ENCODE data around the gene APLF.
"Not testable (repeated sequence)": the region's sequence is repeated elsewhere in the genome, so short reads cannot be mapped to it uniquely, and the experiment has no call there.

APLF gene

DNA sequence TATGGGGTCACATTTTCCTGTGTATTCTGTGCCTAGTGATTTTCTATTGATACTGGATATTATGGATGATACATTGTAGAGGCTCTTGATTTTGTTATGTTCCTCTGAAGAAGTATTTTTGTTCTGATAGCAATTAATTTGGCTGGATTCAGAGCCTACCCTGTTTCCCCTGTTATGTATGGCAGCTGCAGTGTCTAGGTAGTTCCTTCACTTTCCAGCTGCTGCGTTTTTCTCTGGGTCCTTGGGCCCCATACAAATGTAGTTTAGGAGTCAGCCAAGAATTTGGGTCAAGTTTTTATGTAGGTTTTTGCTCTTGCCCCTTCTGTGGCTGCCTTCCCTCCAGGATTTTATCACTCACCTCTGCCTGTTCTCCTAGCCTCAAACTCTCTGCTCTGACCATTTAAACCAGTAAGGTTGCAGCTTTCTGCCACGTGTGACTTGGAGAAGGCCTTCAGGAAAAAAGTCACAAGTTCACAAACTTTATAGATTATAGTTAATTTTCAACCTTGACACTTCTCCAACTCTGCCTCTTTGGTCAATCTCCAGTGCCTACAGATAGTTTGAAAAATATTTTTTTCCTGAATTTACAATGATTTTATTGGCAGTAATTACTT, 47.0 kb downstream of the APLF start:
- H3K79me2 ChIP-seq (ENCODE audit: insufficient read depth, low read depth), result no peaks in the 10 kb centered on the region
- no peak overlapping the region for H3K4me2 ChIP-seq
- TF ChIP-seq, protein P1, sequence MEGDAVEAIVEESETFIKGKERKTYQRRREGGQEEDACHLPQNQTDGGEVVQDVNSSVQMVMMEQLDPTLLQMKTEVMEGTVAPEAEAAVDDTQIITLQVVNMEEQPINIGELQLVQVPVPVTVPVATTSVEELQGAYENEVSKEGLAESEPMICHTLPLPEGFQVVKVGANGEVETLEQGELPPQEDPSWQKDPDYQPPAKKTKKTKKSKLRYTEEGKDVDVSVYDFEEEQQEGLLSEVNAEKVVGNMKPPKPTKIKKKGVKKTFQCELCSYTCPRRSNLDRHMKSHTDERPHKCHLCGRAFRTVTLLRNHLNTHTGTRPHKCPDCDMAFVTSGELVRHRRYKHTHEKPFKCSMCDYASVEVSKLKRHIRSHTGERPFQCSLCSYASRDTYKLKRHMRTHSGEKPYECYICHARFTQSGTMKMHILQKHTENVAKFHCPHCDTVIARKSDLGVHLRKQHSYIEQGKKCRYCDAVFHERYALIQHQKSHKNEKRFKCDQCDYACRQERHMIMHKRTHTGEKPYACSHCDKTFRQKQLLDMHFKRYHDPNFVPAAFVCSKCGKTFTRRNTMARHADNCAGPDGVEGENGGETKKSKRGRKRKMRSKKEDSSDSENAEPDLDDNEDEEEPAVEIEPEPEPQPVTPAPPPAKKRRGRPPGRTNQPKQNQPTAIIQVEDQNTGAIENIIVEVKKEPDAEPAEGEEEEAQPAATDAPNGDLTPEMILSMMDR (conservative IDR thresholded peaks at IDR 0.05; ENCODE audit: low read depth, low read length), result no peak
- H3K4me3 ChIP-seq (IDR thresholded peaks at IDR 0.05; ENCODE audit: insufficient read depth, low read depth, low read length), result no peak overlapping the region
- H3K27me3 ChIP-seq (ENCODE audit: insufficient read depth, low read depth), result no peaks in the 10 kb centered on the region
- H3K36me3 ChIP-seq (ENCODE audit: insufficient read depth), result no peaks in the 10 kb centered on the region
- H3K9ac ChIP-seq, result no peak overlapping the region
- H3K27ac ChIP-seq, result no peak overlapping the region
- H2AFZ ChIP-seq (ENCODE audit: low read depth), result no peak overlapping the region
- peaks cover 5% of the 10 kb centered on the region for H3K4me1 ChIP-seq (ENCODE audit: low read depth, poor library complexity, severe bottlenecking)
- H4K20me1 ChIP-seq (ENCODE audit: insufficient read depth), result no peaks in the 10 kb centered on the region; the same call in 1 of the 2 replicates

DNA sequence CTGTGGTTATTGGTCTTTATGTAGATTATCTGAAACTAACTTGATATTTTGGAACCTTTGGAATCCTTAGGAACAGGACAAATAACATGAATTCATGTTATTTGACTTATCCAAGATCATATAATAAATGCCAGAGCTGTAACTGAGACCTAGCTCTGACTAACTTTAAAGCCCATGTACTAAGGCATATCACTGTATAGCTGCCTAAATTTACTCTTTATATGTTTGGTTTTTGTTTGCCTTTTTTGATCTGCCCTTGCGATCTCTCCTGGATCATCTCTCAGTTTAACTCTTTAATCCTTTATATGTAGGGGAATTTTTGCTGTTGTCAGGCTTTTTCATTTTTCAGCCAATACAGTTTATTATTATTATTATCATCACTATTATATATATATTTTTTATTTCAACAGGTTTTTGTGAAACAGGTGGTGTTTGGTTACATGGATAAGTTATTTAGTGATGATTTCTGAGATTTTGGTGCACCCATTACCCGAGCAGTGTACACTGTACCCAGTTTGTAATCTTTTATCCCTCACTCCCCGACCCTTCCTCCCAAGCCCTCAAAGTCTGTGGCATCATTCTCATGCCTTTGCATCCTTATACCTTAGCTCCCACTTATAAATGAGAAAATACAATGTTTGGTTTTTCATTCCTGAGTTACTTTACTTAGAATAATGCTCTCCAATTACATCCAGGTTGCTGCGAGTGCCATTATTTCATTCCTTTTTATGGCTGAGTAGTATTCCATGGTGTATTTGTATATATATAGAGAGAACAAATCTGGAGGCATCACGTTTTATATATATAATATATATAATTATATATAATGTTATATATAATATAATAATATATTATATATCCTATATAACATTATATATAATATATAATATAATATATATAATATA, 48.9 kb downstream of the APLF start:
- Histone ChIP-seq H2AFZ (ENCODE audit: low read depth) (no peak overlapping the region), H3K9ac (no peak overlapping the region), H3K4me1 (ENCODE audit: low read depth, poor library complexity, severe bottlenecking) (peaks cover 5% of the 10 kb centered on the region), H3K79me2 (ENCODE audit: insufficient read depth, low read depth) (no peaks in the 10 kb centered on the region), H3K4me2 (no peak overlapping the region), H3K27me3 (ENCODE audit: insufficient read depth, low read depth) (no peaks in the 10 kb centered on the region), H3K36me3 (ENCODE audit: insufficient read depth) (no peaks in the 10 kb centered on the region), H3K4me3 (IDR thresholded peaks at IDR 0.05; ENCODE audit: insufficient read depth, low read depth, low read length) (no peak overlapping the region), H4K20me1 (ENCODE audit: insufficient read depth) (no peaks in the 10 kb centered on the region; the same call in 1 of the 2 replicates), H3K27ac (no peak overlapping the region)
- TF ChIP-seq, protein P1 (conservative IDR thresholded peaks at IDR 0.05; ENCODE audit: low read depth, low read length), result no peak

DNA sequence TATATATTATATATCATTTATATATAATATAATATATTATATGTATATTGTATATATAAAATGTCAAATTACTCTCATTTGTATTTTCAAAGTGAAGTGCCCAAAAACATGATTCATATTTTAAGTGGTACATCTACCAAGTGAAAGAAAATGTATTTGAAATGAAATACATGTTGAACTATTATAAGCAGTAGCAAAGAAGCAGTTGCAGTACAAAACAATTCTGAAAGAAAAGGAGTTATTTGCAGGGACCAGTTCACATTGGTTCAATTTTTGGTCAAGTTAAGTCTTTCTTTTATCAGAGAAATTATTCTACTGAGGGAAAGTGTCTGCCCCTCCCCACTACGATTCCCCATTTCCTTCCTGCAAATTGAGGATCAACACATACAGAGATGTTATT, 51.9 kb downstream of the APLF start:
- no peak overlapping the region for H3K9ac ChIP-seq
- no peak overlapping the region for H3K27ac ChIP-seq
- no peaks in the 10 kb centered on the region for H3K4me1 ChIP-seq (ENCODE audit: low read depth, poor library complexity, severe bottlenecking)
- H4K20me1 ChIP-seq (ENCODE audit: insufficient read depth), result no peaks in the 10 kb centered on the region; the same call in 1 of the 2 replicates
- no peaks in the 10 kb centered on the region for H3K79me2 ChIP-seq (ENCODE audit: insufficient read depth, low read depth)
- no peaks in the 10 kb centered on the region for H3K36me3 ChIP-seq (ENCODE audit: insufficient read depth)
- H3K4me3 ChIP-seq (IDR thresholded peaks at IDR 0.05; ENCODE audit: insufficient read depth, low read depth, low read length), result no peak overlapping the region
- no peak overlapping the region for H2AFZ ChIP-seq (ENCODE audit: low read depth)
- H3K4me2 ChIP-seq, result no peak overlapping the region
- H3K27me3 ChIP-seq (ENCODE audit: insufficient read depth, low read depth), result no peaks in the 10 kb centered on the region
- TF ChIP-seq, protein P1 (conservative IDR thresholded peaks at IDR 0.05; ENCODE audit: low read depth, low read length), result no peak

DNA sequence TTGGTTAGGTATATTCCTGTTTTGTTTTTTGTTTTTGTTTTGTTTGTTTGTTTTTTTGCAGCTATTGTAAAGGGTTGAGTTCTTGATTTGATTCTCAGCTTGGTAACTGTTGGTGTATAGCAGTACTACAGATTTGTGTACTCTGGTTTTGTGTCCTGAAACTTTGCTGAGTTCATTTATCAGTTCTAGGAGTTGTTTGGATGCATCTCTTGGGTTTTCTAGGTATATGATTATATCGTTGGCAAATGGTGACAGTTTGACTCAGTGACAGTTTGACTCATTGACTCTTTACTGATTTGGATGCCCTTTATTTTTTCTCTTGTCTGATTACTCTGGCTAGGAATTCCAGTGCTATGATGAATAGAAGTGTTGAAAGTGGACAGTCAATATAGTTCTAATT, 53.7 kb downstream of the APLF start:
- H3K27ac ChIP-seq, result no peak overlapping the region
- no peaks in the 10 kb centered on the region for H3K36me3 ChIP-seq (ENCODE audit: insufficient read depth)
- no peaks in the 10 kb centered on the region for H3K79me2 ChIP-seq (ENCODE audit: insufficient read depth, low read depth)
- TF ChIP-seq, protein P1 (conservative IDR thresholded peaks at IDR 0.05; ENCODE audit: low read depth, low read length), result no peak
- H3K4me2 ChIP-seq, result no peak overlapping the region
- H4K20me1 ChIP-seq (ENCODE audit: insufficient read depth), result no peaks in the 10 kb centered on the region; the same call in 1 of the 2 replicates
- H3K4me3 ChIP-seq (IDR thresholded peaks at IDR 0.05; ENCODE audit: insufficient read depth, low read depth, low read length), result no peak overlapping the region
- no peaks in the 10 kb centered on the region for H3K4me1 ChIP-seq (ENCODE audit: low read depth, poor library complexity, severe bottlenecking)
- no peak overlapping the region for H3K9ac ChIP-seq
- no peaks in the 10 kb centered on the region for H3K27me3 ChIP-seq (ENCODE audit: insufficient read depth, low read depth)
- H2AFZ ChIP-seq (ENCODE audit: low read depth), result no peak overlapping the region

- not testable (repeated sequence) for H3K36me3 ChIP-seq (ENCODE audit: insufficient read depth); H3K79me2 ChIP-seq (ENCODE audit: insufficient read depth, low read depth); H2AFZ ChIP-seq (ENCODE audit: low read depth); H3K27me3 ChIP-seq (ENCODE audit: insufficient read depth, low read depth); H3K4me1 ChIP-seq (ENCODE audit: low read depth, poor library complexity, severe bottlenecking); H3K9ac ChIP-seq; H3K27ac ChIP-seq; H3K4me3 ChIP-seq (IDR thresholded peaks at IDR 0.05; ENCODE audit: insufficient read depth, low read depth, low read length); H3K4me2 ChIP-seq; H4K20me1 ChIP-seq (ENCODE audit: insufficient read depth)
These were observed 59.6 kb downstream of the APLF start for GRCh38 chr2:68526943-68527342.

DNA sequence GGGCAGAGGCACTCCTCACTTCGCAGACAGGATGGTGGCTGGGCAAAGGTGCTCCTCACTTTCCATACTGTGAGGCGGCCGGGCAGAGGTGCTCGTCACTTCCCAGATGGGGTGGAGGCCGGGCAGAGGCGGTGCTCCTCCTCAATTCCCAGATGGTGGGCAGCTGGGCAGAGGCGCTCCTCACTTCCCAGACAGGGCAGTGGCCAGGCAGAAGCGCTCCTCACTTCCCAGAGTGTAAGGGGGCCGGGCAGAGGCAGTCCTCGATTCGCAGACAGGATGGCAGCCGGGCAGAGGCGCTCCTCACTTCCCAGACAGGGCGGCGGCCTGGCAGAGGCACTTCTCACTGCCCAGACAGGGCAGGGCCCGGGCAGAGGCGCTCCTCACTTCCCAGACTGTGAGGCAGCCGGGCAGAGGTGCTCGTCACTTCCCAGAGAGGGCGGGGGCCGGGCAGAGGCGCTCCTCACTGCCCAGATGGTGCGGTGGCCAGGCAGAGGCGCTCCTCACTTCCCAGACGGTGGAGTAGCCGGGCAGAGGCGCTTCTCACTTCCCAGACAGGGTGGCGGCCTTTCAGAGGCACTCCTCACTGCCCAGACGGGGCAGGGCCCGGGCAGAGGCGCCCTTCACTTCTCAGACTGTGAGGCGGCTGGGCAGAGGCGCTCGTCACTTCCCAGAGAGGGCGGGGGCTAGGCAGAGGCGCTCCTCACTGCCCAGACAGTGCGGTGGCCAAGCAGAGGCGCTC, 60.1 kb downstream of the APLF start:
- not testable (repeated sequence) for H3K36me3 ChIP-seq (ENCODE audit: insufficient read depth); H3K27ac ChIP-seq; H3K27me3 ChIP-seq (ENCODE audit: insufficient read depth, low read depth); H3K9ac ChIP-seq; H3K4me3 ChIP-seq (IDR thresholded peaks at IDR 0.05; ENCODE audit: insufficient read depth, low read depth, low read length); H4K20me1 ChIP-seq (ENCODE audit: insufficient read depth); H3K4me1 ChIP-seq (ENCODE audit: low read depth, poor library complexity, severe bottlenecking); H3K4me2 ChIP-seq; H2AFZ ChIP-seq (ENCODE audit: low read depth); H3K79me2 ChIP-seq (ENCODE audit: insufficient read depth, low read depth)

Data from KMS-11 (cell line).